ENCODE results near the gene MAST3.

MAST3 gene

GRCh38 chr19:18131841-18132596 lies 34.4 kb downstream of the MAST3 start:
- no peak for DNase-seq (ENCODE audit: extremely low read depth in 1 of 2, low read depth in 1 of 2)

DNA sequence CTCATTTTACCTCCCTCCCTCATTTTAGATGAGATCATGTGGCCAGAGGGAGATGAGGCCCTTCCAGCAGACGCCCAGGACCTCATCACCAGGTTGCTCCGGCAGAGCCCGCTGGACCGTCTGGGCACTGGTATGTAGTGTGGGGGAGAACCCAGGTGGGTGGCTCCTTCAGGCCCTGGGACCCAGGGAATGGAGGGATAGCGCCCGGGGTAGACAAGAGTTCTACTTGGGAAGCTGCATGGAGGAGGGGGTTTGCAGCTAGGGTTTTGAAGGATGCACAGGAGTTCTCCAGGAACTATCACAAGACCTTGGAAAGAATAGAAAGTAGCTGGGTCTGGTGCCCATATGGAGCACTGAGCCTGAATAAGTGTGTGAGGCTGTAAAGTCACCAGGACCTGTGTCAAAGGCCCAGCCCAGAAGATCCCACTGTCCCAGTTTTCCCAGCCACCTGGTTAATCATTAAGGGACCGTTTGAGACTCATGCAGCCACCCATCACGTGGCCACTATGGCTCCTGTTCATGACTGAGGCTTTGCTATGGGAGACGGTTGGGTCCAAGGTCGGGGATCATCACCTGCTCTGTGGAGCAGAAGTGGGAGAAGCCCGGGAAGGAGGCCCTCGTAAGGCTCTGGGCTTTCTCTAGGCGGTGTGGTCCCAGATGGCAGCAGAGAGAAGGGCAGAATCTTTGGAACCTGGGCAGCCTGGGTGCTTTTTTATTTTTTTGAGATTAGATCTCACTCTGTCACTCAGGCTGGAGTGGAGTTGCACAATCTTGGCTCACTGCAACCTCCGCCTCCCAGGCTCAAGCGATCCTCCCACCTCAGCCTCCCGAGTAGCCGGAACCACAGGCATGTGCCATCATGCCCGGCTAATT lies 38.4 kb downstream of the MAST3 start:
- no peak for DNase-seq (ENCODE audit: extremely low read depth in 1 of 2, low read depth in 1 of 2)

- DNase-seq (ENCODE audit: extremely low read depth in 1 of 2, low read depth in 1 of 2) = no peak
Observed at GRCh38 chr19:18137242-18137641, 39.7 kb downstream of the MAST3 start.

DNA sequence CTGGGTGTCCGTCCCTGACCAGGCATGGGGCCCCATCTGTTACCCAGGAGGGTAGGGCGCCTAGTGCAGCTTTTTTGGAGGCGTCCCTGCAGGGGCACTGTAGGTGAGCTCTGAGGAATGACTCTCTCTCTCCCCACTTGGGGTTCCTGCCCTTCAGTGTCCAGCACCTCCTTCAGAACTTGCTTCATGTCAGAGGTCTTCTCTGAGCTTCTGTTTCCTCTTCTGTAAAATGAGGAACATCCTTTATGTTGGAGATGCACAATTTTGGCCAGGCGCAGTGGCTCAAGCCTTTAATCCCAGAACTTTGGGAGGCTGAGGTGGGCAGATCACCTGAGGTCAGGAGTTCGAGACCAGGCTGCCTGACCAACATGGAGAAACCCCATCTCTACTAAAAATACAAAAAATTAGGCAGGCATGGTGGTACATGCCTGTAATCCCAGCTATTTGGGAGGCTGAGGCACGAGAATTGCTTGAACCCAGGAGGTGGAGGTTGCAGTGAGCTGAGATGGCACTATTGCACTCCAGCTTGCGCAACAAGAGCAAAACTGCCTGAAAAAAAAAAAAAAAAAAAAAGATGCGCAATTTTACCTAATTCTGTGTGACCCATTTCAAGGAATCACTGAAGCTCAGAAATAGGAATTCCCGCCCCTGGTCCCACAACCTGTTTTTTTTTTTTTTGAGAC lies 40.2 kb downstream of the MAST3 start:
- no peak for DNase-seq (ENCODE audit: extremely low read depth in 1 of 2, low read depth in 1 of 2)

DNA sequence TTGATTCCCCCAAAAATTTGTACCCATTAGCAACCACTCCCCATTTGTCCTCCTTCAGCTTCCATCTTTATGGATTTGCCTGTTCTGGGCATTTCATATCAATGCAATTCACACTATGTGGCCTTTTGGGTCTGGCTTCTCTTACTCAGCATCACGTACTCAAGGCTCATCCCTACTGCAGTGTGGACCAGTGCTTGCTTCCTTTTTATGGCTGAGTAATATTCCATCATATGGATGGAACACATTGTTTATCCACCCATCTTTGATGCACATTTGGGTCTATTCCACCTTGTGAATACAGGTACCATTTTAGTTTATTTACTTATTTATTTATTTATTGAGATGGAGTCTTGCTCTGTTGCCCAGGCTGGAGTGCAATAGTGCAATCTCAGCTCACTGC lies 42.9 kb downstream of the MAST3 start:
- no peak for DNase-seq (ENCODE audit: extremely low read depth in 1 of 2, low read depth in 1 of 2)

DNA sequence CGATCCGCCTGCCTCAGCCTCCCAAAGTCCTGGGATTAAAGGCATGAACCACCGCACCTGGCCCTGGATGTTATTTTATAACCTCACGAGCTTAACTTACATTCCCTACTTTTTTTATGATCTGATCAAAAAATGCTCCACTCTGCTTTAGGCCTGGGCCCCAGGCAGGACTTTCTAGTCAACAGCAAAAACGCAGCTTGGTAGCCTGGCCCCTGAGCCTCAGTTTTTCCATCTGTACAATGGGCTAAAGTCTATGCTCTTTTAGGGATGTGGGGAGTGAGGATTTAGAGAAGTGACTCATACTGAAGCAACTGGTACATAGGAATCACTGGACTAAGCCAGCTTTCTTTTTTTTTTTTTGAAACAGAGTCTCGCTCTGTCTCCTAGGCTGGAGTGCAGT lies 43.5 kb downstream of the MAST3 start:
- DNase-seq (ENCODE audit: extremely low read depth in 1 of 2, low read depth in 1 of 2) = no peak

DNA sequence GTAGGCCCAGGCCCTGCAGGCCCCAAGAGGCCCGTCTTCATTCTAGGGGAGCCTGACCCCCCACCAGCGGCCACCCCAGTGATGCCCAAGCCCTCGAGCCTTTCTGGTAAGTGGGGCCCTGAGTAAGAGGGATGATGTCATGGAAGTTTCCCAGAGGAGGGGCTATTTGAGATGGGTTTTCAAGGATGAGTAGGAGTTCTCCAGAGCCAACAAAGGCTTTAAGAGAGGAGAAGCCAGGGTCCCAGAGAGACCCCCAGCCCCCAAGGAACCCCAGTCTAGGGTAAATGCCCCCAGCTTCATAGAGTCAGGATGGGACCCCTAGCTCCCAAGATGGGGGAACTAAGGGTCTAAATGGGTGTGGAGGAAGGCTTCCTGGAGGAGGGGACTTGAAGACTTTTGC lies 46.3 kb downstream of the MAST3 start:
- DNase-seq (ENCODE audit: extremely low read depth in 1 of 2, low read depth in 1 of 2) = no peak

DNA sequence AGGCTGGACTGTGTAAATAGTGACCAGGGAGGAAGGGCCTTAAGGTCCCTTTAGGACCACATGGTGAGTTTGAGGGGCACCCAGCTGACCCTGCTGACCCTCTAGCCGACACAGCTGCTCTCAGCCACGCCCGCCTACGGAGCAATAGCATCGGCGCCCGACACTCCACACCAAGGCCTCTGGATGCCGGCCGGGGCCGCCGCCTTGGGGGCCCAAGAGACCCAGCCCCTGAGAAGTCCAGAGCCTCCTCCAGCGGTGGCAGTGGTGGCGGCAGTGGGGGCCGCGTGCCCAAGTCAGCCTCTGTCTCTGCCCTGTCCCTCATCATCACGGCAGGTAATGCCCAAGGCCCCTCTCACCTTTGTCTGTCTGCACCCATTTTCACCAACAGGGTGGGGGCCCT lies 46.8 kb downstream of the MAST3 start:
- DNase-seq (ENCODE audit: extremely low read depth in 1 of 2, low read depth in 1 of 2) = no peak

- no peak for DNase-seq (ENCODE audit: extremely low read depth in 1 of 2, low read depth in 1 of 2)
Observed at GRCh38 chr19:18144906-18145305, 47.3 kb downstream of the MAST3 start.

- no peak for DNase-seq (ENCODE audit: extremely low read depth in 1 of 2, low read depth in 1 of 2)
Observed at GRCh38 chr19:18145391-18145999, 47.9 kb downstream of the MAST3 start.

- no peak for DNase-seq (ENCODE audit: extremely low read depth in 1 of 2, low read depth in 1 of 2)
Observed at GRCh38 chr19:18147396-18147795, 49.8 kb downstream of the MAST3 start.

GRCh38 chr19:18149596-18149975 lies 52.0 kb downstream of the MAST3 start:
- no peak for DNase-seq (ENCODE audit: extremely low read depth in 1 of 2, low read depth in 1 of 2)

DNA sequence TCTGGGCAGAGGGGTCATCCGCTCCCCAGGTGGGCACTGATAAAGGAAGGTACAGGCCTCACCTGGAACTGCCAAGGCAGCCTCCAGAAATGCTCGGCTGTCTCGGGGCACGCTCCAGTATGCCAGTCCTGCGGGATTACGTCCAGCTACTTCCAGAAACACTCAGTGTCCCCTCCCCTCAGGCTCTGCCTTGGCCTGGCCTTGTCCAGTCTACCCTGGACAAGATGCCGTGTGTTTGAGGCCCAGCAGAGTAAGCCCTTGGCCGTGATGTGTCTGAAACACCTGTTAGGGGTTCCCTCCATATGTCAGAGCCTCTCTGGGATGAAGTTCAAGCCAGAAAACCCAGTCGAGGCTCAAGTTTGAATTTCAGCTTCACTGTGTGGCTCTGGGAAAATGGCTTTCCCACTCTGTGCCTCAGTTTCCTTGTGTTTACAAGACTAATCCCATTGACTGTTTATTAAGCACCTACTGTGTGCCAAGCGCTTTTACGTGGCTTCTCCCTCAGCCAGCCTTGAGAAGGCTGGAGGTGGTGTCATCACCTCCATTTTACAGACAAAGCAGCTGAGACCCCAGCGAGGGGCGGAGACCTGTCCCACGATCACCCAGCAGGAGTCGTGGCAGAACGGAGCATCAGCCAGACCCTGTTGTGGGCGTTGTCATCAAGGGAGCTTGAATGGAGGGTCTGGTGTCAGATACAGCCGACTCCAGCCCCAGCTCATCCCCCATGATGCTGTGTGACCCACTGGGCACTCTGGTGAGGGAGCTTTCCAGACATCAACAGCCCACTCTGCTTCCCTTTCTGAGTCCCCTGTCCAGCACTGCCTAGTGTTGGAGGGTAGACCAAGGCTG lies 53.4 kb downstream of the MAST3 start:
- no peak for DNase-seq (ENCODE audit: extremely low read depth in 1 of 2, low read depth in 1 of 2)

GRCh38 chr19:18152442-18152816 lies 54.9 kb downstream of the MAST3 start:
- peak; percentile 92 to 96 for DNase-seq (ENCODE audit: extremely low read depth in 1 of 2, low read depth in 1 of 2)

- peak; percentile 98 to 99 for DNase-seq (ENCODE audit: extremely low read depth in 1 of 2, low read depth in 1 of 2)
Observed at GRCh38 chr19:18152817-18153555, 55.4 kb downstream of the MAST3 start, which contains the start of gene PIK3R2. TSS of gene PIK3R2 (plus strand) at chr19:18153163. CDS start at chr19:18155880, 2,717 bp downstream.

- peak in 1 of 2 donors; percentile 19 for DNase-seq (ENCODE audit: extremely low read depth in 1 of 2, low read depth in 1 of 2)
Observed at GRCh38 chr19:18153556-18154134, 56.1 kb downstream of the MAST3 start.

- no peak for DNase-seq (ENCODE audit: extremely low read depth in 1 of 2, low read depth in 1 of 2)
Observed at GRCh38 chr19:18155095-18156087, 57.8 kb downstream of the MAST3 start.

- DNase-seq (ENCODE audit: extremely low read depth in 1 of 2, low read depth in 1 of 2) = no peak
Observed at GRCh38 chr19:18156268-18156667, 58.7 kb downstream of the MAST3 start.

All from activated CD8-positive, alpha-beta memory T cell treated with anti-CD3 and anti-CD28 coated beads for 1 hour (primary cell).